OCI-LY7 (cell line): ENCODE results near the gene TIFAB. TPM values are rescaled to one million over a fixed set of nuclear protein-coding genes. Genes with fewer than 3 reads are reported as not detected.

ENCODE experiments used
- BruUV-seq: library from RNA; stranded (reverse); fragments of 400-500 nt; replicated peaks from 2 replicates; lab custom pipeline; 2021; lab: Mats Ljungman, UMichigan
- CTCF ChIA-PET: fragments of 300-600 bp; sonication (Branson Sonifier 250); formaldehyde crosslinking; loops from one replicate; lab custom pipeline; 2022; ENCODE audit warnings: antibody characterized with exemption; ENCODE audit not compliant: unreplicated experiment; lab: Charles Lee
- POLR2A ChIA-PET: fragments of 300-600 bp; sonication (Branson Sonifier 250); formaldehyde crosslinking; loops from one replicate; lab custom pipeline; 2022; ENCODE audit warnings: antibody characterized with exemption; lab: Charles Lee
- DNase-seq: peaks from one replicate; pipeline ENCODE4 v3.0.0-alpha.2; 2015; ENCODE audit warnings: low spot score
- H2AFZ ChIP-seq: fragments of 200-600 bp; sonication (generic), shearing (Covaris generic); 2 replicates; pipeline ENCODE4 v1.6.1; 2014; ENCODE audit warnings: mild to moderate bottlenecking, antibody characterized with exemption, low read length, moderate library complexity
- H3K27ac ChIP-seq: fragments of 200-600 bp; sonication (generic); 2 replicates; pipeline ENCODE4 v1.5.1; 2014; ENCODE audit warnings: mixed run types, low read depth, mild to moderate bottlenecking, moderate library complexity, low read length, inconsistent platforms; ENCODE audit not compliant: poor library complexity, severe bottlenecking
- H3K36me3 ChIP-seq: fragments of 200-600 bp; sonication (generic); 2 replicates; pipeline ENCODE4 v1.6.1; 2014; ENCODE audit warnings: mild to moderate bottlenecking, antibody characterized with exemption, low read length, moderate library complexity, mixed read lengths; ENCODE audit not compliant: insufficient read depth
- H3K4me1 ChIP-seq: fragments of 200-600 bp; sonication (generic); 2 replicates; pipeline ENCODE4 v1.5.1; 2014; ENCODE audit warnings: mild to moderate bottlenecking, low read length; ENCODE audit not compliant: insufficient read depth, poor library complexity, severe bottlenecking
- H3K4me2 ChIP-seq: fragments of 200-600 bp; sonication (generic); 2 replicates; pipeline ENCODE4 v1.6.1; 2014; ENCODE audit warnings: mild to moderate bottlenecking, low read length
- H3K4me3 ChIP-seq: fragments of 200-600 bp; sonication (generic); 2 replicates; pipeline ENCODE4 v1.5.1; 2014; ENCODE audit warnings: mild to moderate bottlenecking, low read depth, low read length; ENCODE audit not compliant: poor library complexity, severe bottlenecking
- H3K79me2 ChIP-seq: fragments of 200-600 bp; sonication (generic); 2 replicates; pipeline ENCODE4 v1.6.1; 2016; ENCODE audit warnings: low read depth, mild to moderate bottlenecking, low read length, moderate library complexity, mixed read lengths; ENCODE audit not compliant: insufficient read depth
- H3K9me2 ChIP-seq: fragments of 200-600 bp; sonication (generic); 2 replicates; pipeline ENCODE4 v1.6.1; 2016; ENCODE audit warnings: mild to moderate bottlenecking, low read length, mixed read lengths; ENCODE audit not compliant: insufficient read depth
- H3K9me3 ChIP-seq: fragments of 200-600 bp; sonication (generic); 2 replicates; pipeline ENCODE4 v1.6.1; 2014; ENCODE audit warnings: mild to moderate bottlenecking, mixed run types, low read length, mixed read lengths
- H4K20me1 ChIP-seq: fragments of 200-600 bp; sonication (generic); 2 replicates; pipeline ENCODE4 v1.6.1; 2014; ENCODE audit warnings: mild to moderate bottlenecking, antibody characterized with exemption, low read length, moderate library complexity, mixed read lengths; ENCODE audit not compliant: insufficient read depth
- EZH2phosphoT487 ChIP-seq: fragments of 200-600 bp; sonication (generic); IDR thresholded peaks from 2 replicates; pipeline ENCODE4 v1.6.1; 2018; ENCODE audit warnings: low read depth, borderline replicate concordance, mild to moderate bottlenecking, mixed run types, antibody characterized with exemption, low read length, moderate library complexity, mixed read lengths
- intact Hi-C: fragments of 100-400 bp; cut with micrococcal nuclease; formaldehyde crosslinking; loops from one replicate; pipeline ENCODE4 v1.10.0; 2022; ENCODE audit not compliant: unreplicated experiment
- total RNA-seq, 2 experiments: library from RNA; depleted of rRNA in 1 of 2; stranded (reverse); fragments of >200 nt in 1 of 2; shearing (Covaris generic) in 1 of 2; gene quantifications; 2 replicates each; pipeline ENCODE4 v1.2.3, GENCODE V29; 2014 to 2022
- TF ChIP-seq, protein P1 (sequence below): fragments of 200-600 bp; sonication (generic); conservative IDR thresholded peaks from 2 replicates; pipeline ENCODE4 v1.5.1; 2014; ENCODE audit warnings: mild to moderate bottlenecking, antibody characterized with exemption, low read length, moderate library complexity, mixed read lengths

The TIFAB gene
- total RNA-seq, 2 experiments from 2014 or later = not detected

DNA sequence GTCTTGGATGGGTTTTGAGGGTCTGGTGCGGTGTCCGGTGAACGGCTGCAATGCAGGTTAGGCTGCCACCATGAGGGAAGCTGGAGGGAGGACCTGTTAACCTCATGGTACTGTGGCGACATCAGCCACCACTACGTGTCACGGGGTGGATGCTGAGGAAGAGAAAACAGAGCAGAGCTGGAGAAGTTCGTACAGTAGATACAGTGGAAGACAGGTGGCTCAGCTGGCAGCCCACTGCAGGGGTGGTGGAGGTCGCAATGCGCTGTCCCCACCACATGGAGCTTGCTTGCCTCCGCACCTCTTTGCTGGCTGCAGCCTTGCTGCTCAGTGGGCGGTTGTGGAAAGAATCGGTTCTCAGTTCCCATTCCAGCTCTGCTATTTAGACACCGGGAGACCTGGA is 7.8 kb downstream of the TIFAB start:
- DNase-seq = no peak
- H3K4me2 ChIP-seq = no peak overlapping the region
- no peaks in the 10 kb centered on the region for H3K9me3 ChIP-seq
- H3K79me2 ChIP-seq = no peaks in the 10 kb centered on the region
- POLR2A ChIA-PET = no interaction called here
- no peak for TF ChIP-seq EZH2phosphoT487
- TF ChIP-seq, protein P1, sequence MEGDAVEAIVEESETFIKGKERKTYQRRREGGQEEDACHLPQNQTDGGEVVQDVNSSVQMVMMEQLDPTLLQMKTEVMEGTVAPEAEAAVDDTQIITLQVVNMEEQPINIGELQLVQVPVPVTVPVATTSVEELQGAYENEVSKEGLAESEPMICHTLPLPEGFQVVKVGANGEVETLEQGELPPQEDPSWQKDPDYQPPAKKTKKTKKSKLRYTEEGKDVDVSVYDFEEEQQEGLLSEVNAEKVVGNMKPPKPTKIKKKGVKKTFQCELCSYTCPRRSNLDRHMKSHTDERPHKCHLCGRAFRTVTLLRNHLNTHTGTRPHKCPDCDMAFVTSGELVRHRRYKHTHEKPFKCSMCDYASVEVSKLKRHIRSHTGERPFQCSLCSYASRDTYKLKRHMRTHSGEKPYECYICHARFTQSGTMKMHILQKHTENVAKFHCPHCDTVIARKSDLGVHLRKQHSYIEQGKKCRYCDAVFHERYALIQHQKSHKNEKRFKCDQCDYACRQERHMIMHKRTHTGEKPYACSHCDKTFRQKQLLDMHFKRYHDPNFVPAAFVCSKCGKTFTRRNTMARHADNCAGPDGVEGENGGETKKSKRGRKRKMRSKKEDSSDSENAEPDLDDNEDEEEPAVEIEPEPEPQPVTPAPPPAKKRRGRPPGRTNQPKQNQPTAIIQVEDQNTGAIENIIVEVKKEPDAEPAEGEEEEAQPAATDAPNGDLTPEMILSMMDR = no peak
- H3K4me3 ChIP-seq = no peak overlapping the region
- no peaks in the 10 kb centered on the region for H3K9me2 ChIP-seq
- intact Hi-C loops = no loop called here
- H4K20me1 ChIP-seq = no peaks in the 10 kb centered on the region
- H3K27ac ChIP-seq = no peak overlapping the region
- CTCF ChIA-PET = no interaction called here
- no peak overlapping the region for H2AFZ ChIP-seq
- H3K4me1 ChIP-seq = no peaks in the 10 kb centered on the region
- no TSS peak for BruUV-seq
- no peaks in the 10 kb centered on the region for H3K36me3 ChIP-seq

DNA sequence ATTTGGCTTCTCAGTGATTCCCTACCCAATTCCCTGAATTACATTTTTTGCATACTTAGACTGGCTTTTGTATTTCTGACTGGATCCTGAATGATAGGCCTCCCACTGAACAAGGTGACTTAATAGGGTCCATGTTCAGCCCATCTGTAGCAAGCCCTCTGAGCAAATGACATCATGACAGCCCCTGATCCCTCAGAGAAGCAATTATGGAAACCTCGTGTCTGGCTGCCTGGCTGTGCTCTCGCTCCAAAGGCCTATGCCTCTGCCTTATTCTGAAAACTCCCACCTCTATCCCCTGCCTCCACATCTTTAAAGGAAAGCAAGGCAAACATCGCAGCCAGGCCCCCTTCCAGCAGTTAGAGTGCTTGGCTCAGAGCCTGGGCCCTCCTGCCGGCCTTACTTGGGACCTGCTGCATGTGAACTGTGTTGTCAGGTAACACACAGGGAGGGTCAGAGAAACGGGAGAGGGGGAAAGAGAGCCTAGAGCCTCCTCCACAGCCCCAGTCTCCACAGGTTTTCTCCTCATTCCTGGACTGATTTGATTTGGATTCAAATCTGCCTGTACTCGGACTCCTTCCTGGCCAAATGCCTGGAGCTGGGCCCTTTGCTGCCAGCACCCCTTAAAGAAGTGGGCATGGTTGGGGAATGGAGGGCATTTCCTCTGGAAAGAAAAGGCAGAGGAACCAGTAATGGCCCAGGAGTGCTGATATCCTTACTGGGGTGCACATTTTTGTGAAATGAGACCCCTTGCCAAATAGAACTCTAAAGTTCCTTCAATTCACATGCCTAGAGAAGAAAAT is 8.8 kb downstream of the TIFAB start:
- Histone ChIP-seq H3K36me3 (no peaks in the 10 kb centered on the region), H2AFZ (no peak overlapping the region), H3K27ac (no peak overlapping the region), H3K4me2 (no peak overlapping the region), H4K20me1 (no peaks in the 10 kb centered on the region), H3K79me2 (no peaks in the 10 kb centered on the region), H3K9me3 (no peaks in the 10 kb centered on the region), H3K4me3 (no peak overlapping the region), H3K4me1 (no peaks in the 10 kb centered on the region), H3K9me2 (no peaks in the 10 kb centered on the region)
- no peak for DNase-seq
- ChIA-PET POLR2A (no interaction called here), CTCF (no interaction called here)
- no TSS peak for BruUV-seq
- intact Hi-C loops = no loop called here
- TF ChIP-seq, protein P1 = no peak
- TF ChIP-seq EZH2phosphoT487 = no peak

- no TSS peak for BruUV-seq
- Histone ChIP-seq H3K4me1 (peaks cover 2% of the 10 kb centered on the region), H3K4me2 (no peak overlapping the region), H3K4me3 (no peak overlapping the region), H3K36me3 (no peaks in the 10 kb centered on the region), H2AFZ (no peak overlapping the region), H3K9me3 (no peaks in the 10 kb centered on the region), H4K20me1 (no peaks in the 10 kb centered on the region), H3K9me2 (no peaks in the 10 kb centered on the region), H3K27ac (no peak overlapping the region), H3K79me2 (no peaks in the 10 kb centered on the region)
- intact Hi-C loops = no loop called here
- ChIA-PET CTCF (no interaction called here), POLR2A (interaction anchor here (0.5 kb wide), 1 partner anchor 40 kb away, joined by 7 read pairs; no protein-coding TSS in a partner anchor)
- no peak for DNase-seq
- TF ChIP-seq, protein P1 = no peak
- TF ChIP-seq EZH2phosphoT487 = no peak
Measured at GRCh38 chr5:135442431-135443160, 9.6 kb downstream of the TIFAB start.
